Suppressor macrophage treated with lipopolysaccharide for 1 hour (primary cell): Measurements from ENCODE around the gene BRD2.
"Not testable (repeated sequence)": the region's sequence is repeated elsewhere in the genome, so short reads cannot be mapped to it uniquely, and the experiment has no call there.

ENCODE experiments used
- DNase-seq, 3 donors: peaks; one replicate each; pipeline ENCODE4 v3.0.0-alpha.2; 2020 to 2022

The BRD2 gene

DNA sequence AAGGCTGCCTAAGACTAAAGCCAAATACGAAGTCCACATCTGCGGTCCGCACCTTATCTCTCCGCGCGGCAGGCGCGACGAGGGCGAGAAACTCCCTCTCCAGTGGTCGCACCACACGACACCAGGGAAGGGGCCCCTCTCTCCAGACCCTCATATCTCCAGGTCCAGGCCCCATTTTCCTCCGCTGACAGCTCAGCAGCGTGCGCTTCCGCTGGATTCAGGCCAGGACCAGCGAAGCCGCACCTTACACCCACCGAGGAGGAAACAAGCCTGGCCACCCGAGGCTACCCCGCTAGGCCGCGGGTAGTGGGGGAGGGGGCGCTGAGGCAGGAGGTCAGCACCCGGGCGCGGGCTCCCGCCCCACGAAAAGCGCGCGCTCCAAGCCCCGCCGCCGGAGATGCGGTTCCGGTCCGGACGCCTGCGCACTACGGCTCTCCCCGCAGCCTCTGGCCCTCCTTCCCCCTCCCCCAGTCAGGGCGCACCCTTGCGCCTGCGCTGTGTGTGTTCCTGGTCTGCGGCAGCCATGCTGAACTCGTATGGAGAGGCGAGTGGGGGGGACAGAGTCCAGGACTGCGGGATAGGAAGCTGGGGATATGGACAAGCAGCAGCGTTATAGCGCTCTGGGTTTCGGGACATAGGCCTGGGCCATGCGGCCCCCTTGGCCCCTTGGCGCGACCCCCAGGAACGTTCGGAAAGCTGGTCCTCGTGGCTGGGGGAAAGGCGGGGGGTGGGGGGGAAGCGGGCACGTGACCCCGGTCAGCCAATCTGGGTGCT, at the start of gene BRD2:
Gene BRD2, plus strand, starts transcription at position 502 of the 774 bp plus-strand sequence. CDS start 4,305 bp downstream, outside the sequence.
- peak; percentile 97 for DNase-seq

DNA sequence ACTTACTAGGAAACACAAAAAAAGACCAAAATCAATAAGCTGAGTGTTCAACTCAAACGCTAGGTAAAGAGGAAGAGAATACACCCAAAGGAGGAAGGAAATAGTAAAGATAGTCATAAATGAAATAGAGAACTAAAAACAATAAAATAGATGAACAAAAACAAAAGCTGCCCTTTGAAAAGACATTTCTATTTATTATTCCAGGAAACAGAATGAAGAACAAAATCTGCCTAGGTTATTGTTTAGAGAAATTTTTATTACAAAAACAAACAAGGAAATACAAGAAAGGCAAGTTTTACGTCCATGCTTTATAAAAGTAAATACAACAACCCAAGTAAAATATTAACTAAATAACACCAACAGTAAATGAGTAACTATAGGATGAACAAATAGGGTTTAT, 47.7 kb upstream of the BRD2 start:
- peak in 1 of 3 donors; percentile 41 for DNase-seq

DNA sequence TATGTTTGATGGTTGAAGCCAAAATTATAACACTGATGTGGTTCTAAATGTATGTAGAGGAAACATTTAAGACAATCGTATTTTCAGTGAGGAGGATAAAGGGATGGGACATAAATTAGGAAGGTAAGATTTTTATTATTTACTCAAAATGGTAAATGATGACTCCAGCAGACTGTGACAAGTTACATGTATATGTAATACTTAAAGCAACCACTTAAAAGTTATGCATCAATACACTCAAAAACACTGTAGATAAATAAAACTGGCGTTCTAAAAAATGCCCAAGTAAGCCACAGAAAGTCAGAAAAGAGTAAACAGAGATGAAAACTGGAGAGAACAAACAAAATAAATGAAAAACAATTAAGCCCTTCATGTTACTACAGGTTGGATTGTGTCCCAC, 46.3 kb upstream of the BRD2 start:
- DNase-seq: no peak

DNA sequence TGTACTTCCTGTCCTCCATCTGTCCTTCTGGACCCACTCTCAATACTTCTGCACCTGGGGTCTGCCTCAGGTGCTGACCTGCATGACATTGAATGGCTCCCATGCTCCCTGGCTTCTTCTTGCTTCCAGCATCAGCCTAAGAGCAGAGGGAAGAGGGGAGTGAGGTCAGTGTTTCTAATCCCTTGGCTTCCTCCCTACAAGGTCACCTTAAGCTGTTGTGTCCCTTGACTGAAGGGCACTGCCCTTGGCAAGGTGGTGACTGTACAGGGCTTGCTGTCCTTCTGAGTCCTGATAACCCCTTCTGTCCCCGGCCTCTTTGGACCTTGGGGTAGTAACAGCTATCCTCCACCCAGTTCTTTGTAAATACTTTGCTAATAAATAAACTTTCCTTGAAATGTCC, 37.2 kb upstream of the BRD2 start:
- DNase-seq: no peak

DNA sequence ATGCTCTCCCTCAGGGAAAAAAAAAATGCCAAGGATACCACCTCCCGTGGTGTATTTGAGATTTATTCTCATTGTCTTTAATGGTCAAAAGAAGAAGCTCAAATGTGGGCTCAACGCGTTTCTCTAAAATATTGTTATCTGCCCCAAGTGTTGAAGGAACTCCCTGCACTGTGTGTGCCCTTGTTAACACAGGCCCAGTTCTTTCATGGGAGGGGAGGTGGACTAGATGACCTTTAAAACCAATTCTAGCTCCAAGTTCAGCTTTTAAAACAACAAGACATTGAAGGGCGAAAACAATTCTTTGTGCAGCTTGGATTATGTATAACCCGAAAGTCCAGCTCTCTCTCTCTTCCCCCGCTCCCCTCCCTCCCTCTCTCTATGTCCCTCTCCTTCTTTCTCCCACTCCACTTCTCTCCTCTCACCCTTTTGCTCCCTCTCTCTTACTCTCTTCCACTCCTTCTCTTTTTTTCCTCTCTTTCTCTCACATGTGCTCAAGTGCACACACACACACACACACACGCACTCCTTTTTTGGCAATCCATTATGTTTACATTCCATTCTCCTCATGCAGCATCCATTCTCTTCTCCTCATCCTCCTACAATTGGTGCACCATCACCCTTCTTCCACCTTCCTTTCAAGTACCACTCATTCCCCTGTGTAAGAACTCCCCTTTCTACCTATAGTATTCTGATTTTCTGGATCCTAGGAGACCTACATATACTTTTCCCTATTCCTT, 36.1 kb upstream of the BRD2 start:
- no peak for DNase-seq

DNA sequence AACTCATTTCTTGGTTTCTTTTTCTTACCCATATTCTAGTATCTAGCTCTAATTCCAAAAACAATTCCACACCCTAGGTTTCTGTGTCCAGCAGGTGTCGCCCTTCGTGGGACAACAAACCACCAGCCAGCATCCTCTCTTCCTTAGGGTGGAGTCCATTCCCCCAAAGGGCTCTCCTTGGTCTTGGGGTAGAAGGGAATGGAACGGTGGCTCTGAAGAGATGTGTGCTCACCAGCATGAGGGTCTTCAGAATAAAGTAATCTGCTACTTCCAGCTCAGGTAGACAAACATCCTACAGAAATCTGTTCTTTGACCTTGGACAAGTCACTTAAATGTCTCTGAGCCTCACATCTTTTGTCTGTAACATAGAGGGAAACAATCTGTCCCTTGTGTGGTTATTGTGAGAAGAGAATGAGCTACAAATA, 34.7 kb upstream of the BRD2 start:
- DNase-seq: peak; percentile 86 to 89 (median 88)

DNA sequence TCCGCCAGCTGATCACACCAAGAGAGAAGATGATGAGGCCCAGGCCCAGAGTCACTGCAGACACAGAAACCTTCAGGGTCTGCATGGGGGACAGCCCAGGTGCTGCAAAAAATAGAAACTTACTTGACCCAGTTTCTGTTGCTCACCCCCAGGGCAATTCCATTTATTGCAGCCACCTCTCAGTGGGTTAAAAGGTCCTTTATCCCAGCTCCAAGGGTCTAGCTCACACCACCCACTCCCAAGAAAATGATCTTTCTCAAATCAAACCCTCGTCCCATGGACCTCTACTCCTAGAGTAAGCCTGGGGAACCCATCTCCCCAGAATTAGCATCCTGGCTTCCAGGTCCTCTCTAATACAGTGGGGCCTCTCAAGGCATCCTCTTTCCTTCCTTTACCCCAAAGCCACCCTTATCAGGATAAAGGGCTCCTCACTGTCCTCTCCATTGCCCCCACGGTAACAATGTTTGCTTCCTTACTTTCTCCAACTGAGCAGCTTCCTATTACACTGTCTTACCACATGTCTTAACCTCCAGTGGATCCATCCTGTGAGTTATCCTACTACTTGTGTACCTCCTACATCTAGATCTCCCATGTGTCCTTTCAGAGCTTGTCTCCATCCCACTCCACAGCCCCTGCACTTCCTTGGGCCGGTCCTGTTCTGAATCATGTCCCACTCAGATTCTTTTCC, 32.7 kb upstream of the BRD2 start:
- DNase-seq: no peak

DNA sequence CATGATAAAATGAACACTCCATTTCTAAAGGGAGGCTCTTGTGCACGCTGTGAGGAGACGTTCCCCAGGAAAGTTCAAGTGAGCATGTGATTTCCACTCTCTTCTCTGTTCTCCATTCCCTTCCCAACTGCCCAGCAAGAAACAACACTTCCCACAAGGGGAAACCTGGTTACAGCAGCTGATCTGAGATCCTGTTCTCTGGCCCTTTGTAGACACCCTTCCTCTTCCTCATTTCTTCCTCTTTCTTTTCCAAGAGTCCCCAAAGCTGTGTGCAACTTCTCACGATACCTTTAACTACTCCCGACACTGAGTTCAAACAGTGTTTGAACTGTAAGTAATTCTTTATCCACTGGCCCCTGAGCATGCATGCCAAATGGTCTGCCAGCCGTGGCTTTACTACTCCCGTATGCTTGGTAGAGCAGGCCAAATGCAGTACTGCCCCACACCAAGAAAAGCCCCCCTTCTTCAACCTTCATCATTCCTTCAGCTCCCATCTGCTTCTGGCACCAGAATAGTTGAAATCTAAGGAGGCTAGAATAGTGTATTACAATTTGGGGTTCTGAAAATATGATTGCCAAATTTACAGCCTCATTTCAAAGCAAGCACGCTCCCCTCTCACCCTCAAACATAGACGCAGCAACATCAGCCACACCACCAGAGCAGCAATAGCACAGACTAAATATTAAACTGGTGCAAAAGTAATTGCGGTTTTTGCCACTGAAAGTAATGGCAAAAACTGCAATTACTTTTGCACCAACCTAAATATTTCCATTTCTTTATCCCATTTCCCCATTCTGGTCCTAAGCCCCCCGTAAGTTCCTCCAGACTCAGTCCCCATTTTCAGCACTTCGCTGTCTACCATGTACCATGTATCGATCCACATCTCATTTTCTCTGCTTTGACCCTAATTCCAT, 31.9 kb upstream of the BRD2 start:
- DNase-seq: peak; percentile 65 to 74 (median 69)

DNA sequence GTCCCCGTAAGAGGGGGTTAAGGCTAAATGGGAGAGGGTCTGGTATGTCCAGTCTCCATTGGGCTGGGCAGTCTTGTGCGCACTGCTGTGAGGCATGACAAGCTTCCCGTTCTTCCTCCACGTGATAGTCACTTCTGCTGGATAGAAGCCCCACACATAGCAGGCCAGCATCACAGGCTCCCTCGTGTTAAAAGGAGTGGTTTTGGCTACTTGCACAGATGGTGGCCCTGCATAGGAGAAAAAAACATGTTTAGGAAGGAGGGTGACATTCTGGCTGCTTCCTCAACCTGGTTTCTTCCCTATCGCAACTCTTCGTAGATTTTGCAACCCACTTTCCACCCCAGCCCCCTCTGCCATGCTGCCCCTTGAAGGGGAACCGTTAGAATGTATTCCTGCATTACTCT, 31.2 kb upstream of the BRD2 start:
- peak; percentile 65 to 71 (median 69) for DNase-seq

DNA sequence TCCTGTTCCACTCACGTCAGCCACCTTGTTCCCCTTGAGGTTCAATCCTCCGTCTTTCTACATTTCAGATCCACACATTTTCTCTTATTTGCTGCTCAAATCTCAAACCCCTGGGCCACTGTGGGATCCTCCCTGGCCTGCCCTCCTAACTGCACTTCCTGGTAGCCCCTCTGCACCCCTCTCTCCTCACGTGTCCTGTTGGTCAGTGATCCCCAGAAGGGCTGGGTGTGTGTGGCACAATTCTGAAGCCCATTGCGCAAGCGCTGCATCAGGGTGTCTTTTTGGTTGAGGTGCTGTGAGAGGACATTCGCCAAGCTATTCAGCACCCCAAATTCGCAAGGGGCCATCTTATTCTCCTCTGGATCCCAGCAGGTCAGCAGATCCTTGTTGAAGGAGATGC, 29.9 kb upstream of the BRD2 start:
- DNase-seq: no peak

DNA sequence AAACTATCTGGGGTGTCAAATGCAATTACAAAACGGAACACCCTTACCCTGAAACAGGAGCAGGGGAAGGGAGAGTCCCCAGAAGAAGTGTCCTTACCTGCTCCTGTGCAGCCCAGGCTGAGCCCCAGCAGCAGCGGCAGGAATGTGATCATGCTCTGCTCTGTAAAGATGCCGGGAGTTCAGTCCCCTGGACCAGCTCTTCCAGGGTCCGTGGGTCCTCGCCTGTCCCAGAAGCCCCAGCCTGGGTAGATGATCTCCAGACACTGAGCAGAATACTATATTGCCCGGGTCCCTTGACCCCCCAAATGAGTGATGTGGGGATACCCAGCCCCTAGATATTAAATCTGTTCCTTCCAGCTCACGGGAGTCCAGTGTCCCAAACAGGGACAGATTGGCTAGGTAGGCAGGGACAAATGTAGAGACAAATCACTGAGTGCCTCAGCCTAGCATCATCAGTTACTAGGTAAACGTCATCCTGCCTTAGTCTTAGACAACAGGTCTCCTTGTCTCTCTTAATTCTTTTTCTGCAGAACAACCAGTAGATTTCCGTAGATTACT, 27.7 kb upstream of the BRD2 start, which contains the start of gene HLA-DMB:
Gene HLA-DMB, minus strand, starts transcription at position 373 of the 558 bp plus-strand sequence. Its CDS starts 221 bp downstream, at position 152.
- peak; percentile 83 to 91 (median 89) for DNase-seq

DNA sequence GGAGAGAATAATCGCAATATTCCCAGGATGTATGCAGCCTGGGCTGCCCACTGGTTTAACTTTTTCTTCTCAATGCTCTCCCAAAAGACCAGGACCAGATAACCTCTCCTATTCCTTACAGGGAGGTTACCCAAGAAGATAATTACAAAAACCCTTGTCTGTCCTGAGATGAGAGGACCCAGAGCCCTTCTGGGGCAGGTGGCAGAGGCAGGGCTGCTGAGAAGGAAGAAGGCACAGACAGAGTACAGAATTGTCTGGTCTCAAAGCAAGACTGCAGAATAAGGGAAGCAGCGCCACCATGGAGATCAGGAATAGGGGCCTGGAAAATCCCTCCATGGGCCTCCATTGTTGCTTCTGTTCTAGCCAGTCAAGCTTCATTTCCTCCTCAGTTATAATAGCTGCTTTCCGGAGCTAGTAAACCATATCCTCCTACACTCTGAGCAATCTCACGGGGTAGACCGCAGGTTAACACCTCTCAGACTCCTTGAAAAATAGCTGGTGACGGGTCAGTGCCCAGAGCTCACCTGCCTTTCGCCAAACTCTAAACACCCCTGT, 27.1 kb upstream of the BRD2 start:
- DNase-seq: peak; percentile 62 to 70 (median 69)

DNA sequence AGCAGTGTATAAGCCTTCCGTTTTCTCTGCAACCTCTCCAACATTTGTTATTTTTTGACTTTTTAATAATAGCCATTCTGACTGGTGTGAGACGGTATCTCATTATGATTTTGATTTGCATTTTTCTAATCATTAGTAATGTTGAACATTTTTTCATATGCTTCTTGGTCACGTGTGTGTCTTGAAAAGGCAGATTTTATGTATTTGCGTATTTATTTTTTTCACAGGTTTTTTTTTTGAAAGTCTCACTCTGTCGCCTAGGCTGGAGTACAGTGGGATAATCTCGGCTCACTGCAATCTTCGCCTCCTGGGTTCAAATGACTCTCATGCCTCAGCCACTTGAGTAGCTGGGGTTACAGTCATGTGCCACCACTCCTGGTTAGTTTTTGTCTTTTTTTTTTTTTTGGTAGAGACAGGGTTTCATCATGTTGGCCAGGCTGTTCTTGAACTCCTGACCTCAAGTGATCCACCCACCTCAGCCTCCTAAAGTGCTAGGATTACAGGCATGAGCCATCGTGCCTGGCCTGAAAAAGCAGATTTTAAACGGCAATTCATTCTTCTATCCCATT, 25.8 kb upstream of the BRD2 start:
- not testable (repeated sequence) for DNase-seq

DNA sequence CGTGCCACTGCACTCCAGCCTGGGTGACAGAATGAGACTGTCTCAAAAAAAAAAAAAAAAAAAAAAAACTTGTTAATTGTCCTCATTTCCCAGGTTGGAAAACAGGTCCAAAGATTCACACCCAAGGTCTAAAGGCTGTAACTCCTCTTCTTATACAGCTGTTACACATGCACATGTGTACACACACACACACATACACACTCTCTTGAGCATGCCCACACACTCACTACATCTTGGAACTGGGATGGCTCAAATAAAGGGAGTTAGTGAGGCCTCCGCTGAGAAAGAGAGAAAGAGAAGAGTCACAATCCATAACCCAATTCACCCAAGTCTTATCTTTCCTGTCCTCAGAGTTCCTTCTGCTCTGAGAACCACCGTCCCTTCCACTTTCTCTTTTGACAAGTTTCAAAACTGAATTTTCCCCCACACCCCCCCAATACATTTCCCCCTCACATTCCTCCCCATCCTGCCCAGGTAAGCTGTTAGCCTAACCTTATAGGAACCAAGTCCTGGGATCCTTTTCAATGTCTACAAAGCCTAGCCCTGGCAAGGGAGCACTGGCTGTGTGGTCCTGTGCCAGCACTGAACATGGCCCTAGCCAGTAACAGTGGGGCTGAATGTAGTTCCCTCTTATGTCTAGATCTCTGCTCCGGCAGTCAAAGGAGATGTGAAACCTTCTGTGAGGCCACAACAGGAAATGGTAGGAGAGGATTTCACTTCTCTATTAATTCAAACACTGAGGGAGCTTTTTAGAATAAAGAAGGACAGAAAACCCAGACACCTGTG, 24.3 kb upstream of the BRD2 start:
- DNase-seq: peak; percentile 84 to 90 (median 88)

DNA sequence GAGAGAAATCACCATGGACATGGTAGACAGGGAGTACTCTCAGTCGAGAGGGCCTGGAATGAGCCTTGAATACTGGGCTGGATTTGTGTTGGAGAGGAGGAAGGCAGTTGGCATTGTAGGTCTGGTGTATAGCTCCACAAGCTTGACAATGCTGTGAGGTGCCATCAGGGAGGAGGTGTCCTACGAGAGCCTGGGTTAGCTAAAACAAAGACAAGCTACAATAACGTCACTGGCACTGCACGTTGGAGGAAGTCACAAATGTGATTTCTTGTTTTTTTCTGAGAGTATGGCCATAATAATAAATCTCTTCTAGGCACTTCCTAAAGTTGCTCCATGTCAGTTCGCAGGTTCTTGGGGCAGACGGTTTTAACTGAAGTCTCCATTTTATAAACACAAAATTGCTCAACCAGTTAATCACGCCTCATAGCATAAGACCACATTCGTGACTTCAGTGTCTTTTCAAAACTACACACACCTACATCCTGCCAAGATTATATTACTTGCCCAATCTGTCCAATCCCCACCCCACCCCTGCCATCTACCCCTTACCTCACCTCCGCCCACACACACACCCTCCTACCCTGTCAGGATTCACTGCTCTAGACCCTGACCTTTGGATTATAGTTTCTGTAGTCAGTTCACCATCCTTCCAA, 23.2 kb upstream of the BRD2 start:
- DNase-seq: peak; percentile 70 to 76 (median 75)

DNA sequence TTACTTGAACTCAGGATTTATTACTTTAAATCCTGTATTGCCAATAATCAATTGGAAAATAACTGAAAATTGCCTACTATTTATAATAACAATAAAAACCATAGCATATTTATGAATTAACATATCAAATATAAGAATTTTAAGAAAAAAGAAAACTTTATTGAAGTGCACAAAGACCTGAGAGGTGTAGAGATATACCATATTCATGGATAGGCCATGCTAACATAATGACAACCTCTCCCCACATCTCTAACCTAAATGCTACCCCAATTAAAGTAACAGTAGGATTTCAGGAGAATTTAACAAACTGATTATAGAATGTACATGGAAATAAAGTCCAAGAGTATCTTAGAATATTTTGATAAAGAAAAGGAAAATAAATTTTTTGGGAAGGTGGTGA, 22.4 kb upstream of the BRD2 start:
- no peak for DNase-seq

DNA sequence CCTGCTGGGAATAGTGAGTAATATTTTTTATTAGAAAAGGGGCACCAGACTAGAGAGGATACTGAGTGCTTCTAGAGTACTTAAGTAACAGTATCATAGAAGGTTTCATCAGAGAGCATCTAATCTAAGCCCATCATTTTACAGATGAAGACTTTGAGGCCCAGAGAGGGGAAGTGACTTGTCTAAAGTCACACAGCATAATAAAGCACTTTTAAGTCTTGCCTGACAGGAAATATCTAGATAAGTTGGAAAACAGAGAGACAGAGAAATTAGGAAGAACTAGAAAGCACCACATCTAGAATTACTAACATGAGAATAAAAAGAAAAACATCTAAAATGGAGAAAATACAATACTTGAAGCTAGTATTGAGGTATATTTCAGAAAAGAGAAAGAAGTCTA, 21.5 kb upstream of the BRD2 start:
- no peak for DNase-seq

DNA sequence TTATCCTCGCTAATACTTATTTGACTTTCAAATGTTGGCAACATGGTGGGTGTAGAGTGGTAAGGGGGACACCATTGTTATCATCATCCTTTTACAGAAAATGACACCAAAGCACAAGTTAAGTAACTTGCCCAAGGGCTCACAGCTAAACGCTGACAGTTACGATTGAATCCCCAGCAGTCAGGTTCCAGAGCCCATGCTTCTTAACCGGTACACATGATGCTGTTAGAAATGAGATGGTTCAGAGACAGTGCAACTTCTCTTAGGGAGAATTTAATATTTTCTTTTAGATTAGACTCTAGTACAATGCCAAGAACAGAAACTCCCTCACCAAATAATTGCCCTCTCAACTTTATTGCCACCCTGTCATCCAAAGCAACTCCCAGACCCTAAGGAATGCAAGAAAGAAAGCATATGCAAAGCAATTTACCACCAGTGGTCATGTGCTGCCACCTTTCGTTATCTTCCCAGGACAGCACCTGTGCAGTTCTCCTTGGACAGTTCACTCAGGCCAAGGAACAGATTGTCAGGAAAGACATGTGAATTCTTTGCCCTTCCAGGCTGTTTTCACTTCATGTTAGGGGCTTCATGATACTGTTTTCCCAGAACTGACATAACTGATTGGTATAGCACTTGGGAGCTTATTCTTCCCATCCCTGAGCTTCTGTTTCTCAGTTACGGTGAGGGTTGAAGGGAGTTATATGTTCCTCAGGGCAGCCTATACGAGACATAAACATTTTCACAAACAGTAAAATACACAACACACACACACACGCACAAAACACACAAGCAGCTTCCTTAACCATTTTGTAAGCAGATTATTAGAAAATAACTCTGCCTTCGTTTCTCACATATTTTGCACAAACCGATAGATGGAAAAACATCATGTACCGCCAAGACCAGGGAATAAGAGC, 20.6 kb upstream of the BRD2 start:
- DNase-seq: peak; percentile 58 to 61 (median 60)

DNA sequence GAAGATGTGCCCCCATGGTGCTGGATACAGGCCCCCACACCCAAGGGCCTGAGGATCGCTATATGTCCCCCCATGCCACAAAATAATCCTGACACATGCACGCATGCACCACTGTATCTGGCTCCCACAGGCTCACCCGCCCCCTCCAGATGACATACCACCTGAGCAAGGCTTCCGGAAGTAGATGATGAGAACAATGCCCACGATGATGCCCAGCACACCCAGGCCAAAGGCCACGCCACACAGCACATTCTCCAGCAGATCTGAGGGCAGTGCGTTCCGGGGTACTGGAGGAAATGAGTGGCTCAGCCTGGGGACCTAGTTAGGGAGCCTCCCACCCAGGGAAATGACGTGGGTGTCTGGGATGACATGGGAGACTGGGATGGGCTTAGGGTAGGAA, 19.3 kb upstream of the BRD2 start:
- DNase-seq: no peak
